Common myeloid progenitor, CD34-positive (primary cell): Measurements from ENCODE around the gene TCF25.

Experiments
- CTCF ChIA-PET: fragments of 350-600 bp; sonication (Branson Sonifier 250); formaldehyde crosslinking; loops from one replicate; lab custom pipeline; 2021; ENCODE audit warnings: antibody characterized with exemption; lab: Charles Lee
- POLR2A ChIA-PET: fragments of 350-600 bp; sonication (Branson Sonifier 250); formaldehyde crosslinking; loops from one replicate; lab custom pipeline; 2021; ENCODE audit warnings: antibody characterized with exemption; lab: Charles Lee
- DNase-seq, 3 donors: peaks; one replicate each; pipeline versions ENCODE4 v3.0.0 to v3.0.0-alpha.2; 2013
- H3K27ac ChIP-seq, 2 experiments: 1 replicate in 1 of 2; 2 replicates in 1 of 2; pipeline ENCODE4 v1.7.0; 2013; ENCODE audit warnings: inconsistent platforms in 2 of 2, low read length in 2 of 2, mild to moderate bottlenecking in 2 of 2, low read depth in 1 of 2, moderate library complexity in 1 of 2; ENCODE audit not compliant: severe bottlenecking in 2 of 2, insufficient read depth in 1 of 2, poor library complexity in 1 of 2
- H3K27me3 ChIP-seq, 5 experiments: replicated peaks in 2 of 5; 1 replicate in 3 of 5; 2 replicates in 2 of 5; pipeline versions ENCODE4 v1.6.1 to v1.7.0; 2013; ENCODE audit warnings: low read length in 4 of 5, mild to moderate bottlenecking in 2 of 5, moderate library complexity in 2 of 5, inconsistent platforms in 1 of 5; ENCODE audit not compliant: insufficient read depth in 5 of 5, control insufficient read depth in 4 of 5
- H3K36me3 ChIP-seq, 4 experiments: 1 replicate in 2 of 4; 2 replicates in 2 of 4; pipeline versions ENCODE4 v1.6.1 to v1.7.0; 2013; ENCODE audit warnings: low read length in 3 of 4, control low read depth in 1 of 4, mild to moderate bottlenecking in 1 of 4; ENCODE audit not compliant: control insufficient read depth in 4 of 4, insufficient read depth in 4 of 4
- H3K4me1 ChIP-seq, 4 experiments: 1 replicate in 3 of 4; 2 replicates in 1 of 4; pipeline versions ENCODE4 v1.6.1 to v1.7.1; 2013; ENCODE audit warnings: low read length in 3 of 4, mild to moderate bottlenecking in 3 of 4, control low read depth in 1 of 4, inconsistent platforms in 1 of 4, moderate library complexity in 1 of 4; ENCODE audit not compliant: control insufficient read depth in 4 of 4, insufficient read depth in 4 of 4; ENCODE audit errors: control extremely low read depth in 1 of 4
- H3K4me3 ChIP-seq, 7 experiments: 1 replicate in 4 of 7; 2 replicates in 3 of 7; pipeline versions ENCODE4 v1.5.1 to v1.7.0; 2013; ENCODE audit warnings: mild to moderate bottlenecking in 7 of 7, low read length in 6 of 7, moderate library complexity in 6 of 7, inconsistent platforms in 2 of 7, low read depth in 2 of 7, control low read depth in 1 of 7; ENCODE audit not compliant: insufficient read depth in 4 of 7, control insufficient read depth in 1 of 7; ENCODE audit errors: extremely low read depth in 1 of 7
- H3K9me3 ChIP-seq, 5 experiments: 1 replicate in 4 of 5; 2 replicates in 1 of 5; pipeline versions ENCODE4 v1.6.1 to v1.7.1; 2013; ENCODE audit warnings: low read length in 4 of 5, mild to moderate bottlenecking in 2 of 5, inconsistent platforms in 1 of 5, low read depth in 1 of 5, moderate library complexity in 1 of 5; ENCODE audit not compliant: control insufficient read depth in 4 of 5, insufficient read depth in 2 of 5; ENCODE audit errors: control extremely low read depth in 1 of 5
- WGBS: methylation state at CpG from one replicate; pipeline ENCODE4 v1.1.5; 2013; ENCODE audit not compliant: insufficient coverage; 5-methylcytosine and 5-hydroxymethylcytosine counted together

The TCF25 gene

GRCh38 chr16:89905511-89906139 lies 32.2 kb downstream of the TCF25 start:
- CTCF ChIA-PET = interaction anchor here (1.4 kb wide), 1 partner anchor 17 kb away, joined by 5 read pairs; no protein-coding TSS in a partner anchor
- peaks cover 4 to 69% (median 47%) of the 10 kb centered on the region in 4 experiments for H3K36me3 ChIP-seq
- WGBS = over 99% methylated on average over 21 of the region's 23 CpGs

GRCh38 chr16:89906140-89907025 lies 33.0 kb downstream of the TCF25 start:
- peaks cover 3 to 70% (median 50%) of the 10 kb centered on the region in 4 experiments for H3K36me3 ChIP-seq
- ChIA-PET CTCF (interaction anchor here (1.2 to 1.4 kb wide), 2 partner anchors 18 to 42 kb away, joined by 3 to 5 read pairs; no protein-coding TSS in a partner anchor), POLR2A (no interaction called here)
- WGBS = 96% methylated on average over 37 of the region's 40 CpGs
- H3K9me3 ChIP-seq = peaks cover 0 to 4% (median 3%) of the 10 kb centered on the region in 5 experiments
- H3K27ac ChIP-seq = no peak overlapping the region
- no peak for DNase-seq
- no peaks in the 10 kb centered on the region for H3K27me3 ChIP-seq
- H3K4me1 ChIP-seq = peaks cover 0 to 5% (median under 1%) of the 10 kb centered on the region in 4 experiments
- no peak overlapping the region for H3K4me3 ChIP-seq

More at GRCh38 chr16:89905511-89906139, 32.2 kb downstream of the TCF25 start:
- H3K9me3 ChIP-seq = peaks cover 0 to 4% (median 3%) of the 10 kb centered on the region in 5 experiments
- POLR2A ChIA-PET = no interaction called here
- peaks cover 0 to 5% (median under 1%) of the 10 kb centered on the region in 4 experiments for H3K4me1 ChIP-seq
- no peak overlapping the region for H3K27ac ChIP-seq
- H3K4me3 ChIP-seq = no peak overlapping the region
- DNase-seq = no peak
- H3K27me3 ChIP-seq = no peaks in the 10 kb centered on the region

GRCh38 chr16:89907055-89907814 lies 33.8 kb downstream of the TCF25 start:
- WGBS = 97% methylated on average over 7 of the region's 13 CpGs
- H3K27me3 ChIP-seq = no peaks in the 10 kb centered on the region
- POLR2A ChIA-PET = no interaction called here
- H3K4me3 ChIP-seq = no peak overlapping the region
- H3K4me1 ChIP-seq = peaks cover 0 to 5% (median under 1%) of the 10 kb centered on the region in 4 experiments
- H3K9me3 ChIP-seq = peaks cover 0 to 4% (median 3%) of the 10 kb centered on the region in 5 experiments
- peak in 1 of 3 donors; percentile 27 for DNase-seq
- H3K27ac ChIP-seq = no peak overlapping the region
- CTCF ChIA-PET = interaction anchor here (1.0 to 2.3 kb wide), 4 partner anchors 11 to 43 kb away, joined by 3 to 12 read pairs (median 4); partner anchors contain the start of gene MC1R
- H3K36me3 ChIP-seq = peaks cover 3 to 77% (median 55%) of the 10 kb centered on the region in 4 experiments

- POLR2A ChIA-PET = no interaction called here
- peaks cover 3 to 77% (median 60%) of the 10 kb centered on the region in 4 experiments for H3K36me3 ChIP-seq
- H3K27me3 ChIP-seq = no peaks in the 10 kb centered on the region
- WGBS = 94% methylated on average over 2 of the region's 4 CpGs
- H3K4me3 ChIP-seq = no peak overlapping the region
- no peak overlapping the region for H3K27ac ChIP-seq
- DNase-seq = no peak
- H3K4me1 ChIP-seq = peaks cover 0 to 5% (median under 1%) of the 10 kb centered on the region in 4 experiments
- CTCF ChIA-PET = interaction anchor here (1.0 to 3.4 kb wide), 7 partner anchors 9 to 203 kb away, joined by 3 to 13 read pairs (median 5); partner anchors contain the start of genes MC1R and TUBB3
- H3K9me3 ChIP-seq = peaks cover 0 to 4% (median 3%) of the 10 kb centered on the region in 5 experiments
These were observed 34.8 kb downstream of the TCF25 start for GRCh38 chr16:89908236-89908635.

- 73% methylated on average over 46 of the region's 47 CpGs for whole genome bisulfite sequencing
- H3K27me3 ChIP-seq = no peaks in the 10 kb centered on the region
These were observed 36.7 kb downstream of the TCF25 start for GRCh38 chr16:89909777-89910716.

More at GRCh38 chr16:89909777-89910716, 36.7 kb downstream of the TCF25 start:
- ChIA-PET POLR2A (interaction anchor here (1.8 kb wide), 1 partner anchor 9 kb away, joined by 5 read pairs; the partner anchor contains the start of gene MC1R), CTCF (interaction anchor here (0.7 to 3.4 kb wide), 11 partner anchors 9 to 1260 kb away, joined by 3 to 13 read pairs (median 5); partner anchors contain the start of gene MC1R)
- Histone ChIP-seq H3K4me1 (peaks cover 0 to 5% (median under 1%) of the 10 kb centered on the region in 4 experiments), H3K27ac (no peak overlapping the region), H3K36me3 (peaks cover 3 to 66% (median 51%) of the 10 kb centered on the region in 4 experiments), H3K4me3 (no peak overlapping the region), H3K9me3 (peaks cover 0 to 4% (median 3%) of the 10 kb centered on the region in 5 experiments)
- DNase-seq = peak; percentile 60 to 73 (median 69)
